GM21528 (cell line): ENCODE data around the gene CDC42BPA.
"Not testable (repeated sequence)": the region's sequence is repeated elsewhere in the genome, so short reads cannot be mapped to it uniquely, and the experiment has no call there.

Experiments used
- ATAC-seq: cut with Tn5 transposase; IDR thresholded peaks from one replicate; pipeline ENCODE4 v1.9.1; 2021; ENCODE audit warnings: mild to moderate bottlenecking, moderate library complexity; ENCODE audit not compliant: unreplicated experiment, low FRiP score

The CDC42BPA gene

GRCh38 chr1:226956942-226957713, 361.2 kb downstream of the CDC42BPA start:
- ATAC-seq, result no peak

GRCh38 chr1:226955857-226956256, 362.4 kb downstream of the CDC42BPA start:
- not testable (repeated sequence) for ATAC-seq

- no peak for ATAC-seq
Observed at GRCh38 chr1:226954777-226955176, 363.5 kb downstream of the CDC42BPA start.

DNA sequence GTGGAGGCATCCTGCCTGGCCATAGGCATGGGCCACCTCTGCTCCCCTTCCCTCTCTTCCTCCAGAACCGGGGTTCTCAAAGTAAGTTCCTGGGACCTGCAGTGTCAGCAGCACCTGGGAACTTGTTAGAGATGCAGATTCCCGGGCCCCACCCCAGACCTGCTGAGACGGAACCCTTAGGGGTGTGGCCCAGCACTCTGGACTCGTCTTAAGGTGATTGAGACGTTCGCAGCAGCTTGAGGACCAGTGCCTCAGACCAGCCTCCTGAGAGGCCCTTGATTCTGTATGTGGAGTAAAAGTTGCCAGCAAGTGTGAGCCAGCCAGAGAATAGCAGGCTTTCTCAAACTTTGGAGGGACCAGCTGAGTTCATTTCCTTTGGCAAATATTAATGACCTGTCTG, 364.0 kb downstream of the CDC42BPA start:
- ATAC-seq, result no peak

DNA sequence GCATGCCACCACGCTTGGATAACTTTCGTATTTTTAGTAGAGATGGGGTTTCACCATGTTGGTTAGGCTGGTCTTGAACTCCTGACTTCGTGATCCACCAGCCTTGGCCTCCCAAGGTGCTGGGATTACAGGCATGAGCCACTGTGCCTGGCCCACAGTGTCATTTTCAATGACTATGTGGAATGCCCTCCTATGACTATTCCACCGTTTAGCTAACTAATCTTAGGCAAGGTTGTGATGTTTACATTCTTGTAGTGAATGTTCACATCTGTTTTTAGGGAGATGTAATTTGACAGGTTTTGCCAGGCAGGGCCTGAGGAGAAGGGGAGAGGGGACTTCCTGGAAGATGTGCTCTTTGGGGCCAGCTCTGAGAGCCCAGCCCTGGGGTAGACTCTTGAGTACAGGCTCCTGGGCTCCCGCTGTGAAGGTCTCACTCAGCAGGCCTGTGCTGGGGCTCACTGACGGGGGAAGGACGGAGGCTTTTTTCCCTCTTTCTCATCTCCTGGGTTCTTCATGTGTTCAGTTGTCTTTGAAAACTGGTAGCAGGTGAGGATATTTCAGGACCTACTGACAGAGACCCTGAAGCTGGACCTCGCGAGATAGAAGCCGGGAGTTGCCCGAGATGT, 365.0 kb downstream of the CDC42BPA start:
- no peak for ATAC-seq

DNA sequence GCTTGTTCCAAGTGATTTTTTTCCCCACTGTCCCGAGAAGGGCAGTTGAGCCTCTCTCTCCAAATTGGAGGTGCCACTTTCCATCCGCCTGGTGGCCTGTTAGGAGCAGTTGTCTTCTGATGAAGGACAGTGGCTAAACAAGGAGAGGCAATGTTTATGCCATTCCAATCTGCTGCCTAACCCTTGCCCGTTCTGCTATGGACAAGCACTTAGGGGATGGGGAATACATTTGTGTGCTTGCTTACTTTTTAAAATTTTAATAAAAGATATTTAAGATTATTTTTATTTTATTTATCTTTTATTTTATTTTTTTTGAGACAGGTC, 366.2 kb downstream of the CDC42BPA start:
- no peak for ATAC-seq

DNA sequence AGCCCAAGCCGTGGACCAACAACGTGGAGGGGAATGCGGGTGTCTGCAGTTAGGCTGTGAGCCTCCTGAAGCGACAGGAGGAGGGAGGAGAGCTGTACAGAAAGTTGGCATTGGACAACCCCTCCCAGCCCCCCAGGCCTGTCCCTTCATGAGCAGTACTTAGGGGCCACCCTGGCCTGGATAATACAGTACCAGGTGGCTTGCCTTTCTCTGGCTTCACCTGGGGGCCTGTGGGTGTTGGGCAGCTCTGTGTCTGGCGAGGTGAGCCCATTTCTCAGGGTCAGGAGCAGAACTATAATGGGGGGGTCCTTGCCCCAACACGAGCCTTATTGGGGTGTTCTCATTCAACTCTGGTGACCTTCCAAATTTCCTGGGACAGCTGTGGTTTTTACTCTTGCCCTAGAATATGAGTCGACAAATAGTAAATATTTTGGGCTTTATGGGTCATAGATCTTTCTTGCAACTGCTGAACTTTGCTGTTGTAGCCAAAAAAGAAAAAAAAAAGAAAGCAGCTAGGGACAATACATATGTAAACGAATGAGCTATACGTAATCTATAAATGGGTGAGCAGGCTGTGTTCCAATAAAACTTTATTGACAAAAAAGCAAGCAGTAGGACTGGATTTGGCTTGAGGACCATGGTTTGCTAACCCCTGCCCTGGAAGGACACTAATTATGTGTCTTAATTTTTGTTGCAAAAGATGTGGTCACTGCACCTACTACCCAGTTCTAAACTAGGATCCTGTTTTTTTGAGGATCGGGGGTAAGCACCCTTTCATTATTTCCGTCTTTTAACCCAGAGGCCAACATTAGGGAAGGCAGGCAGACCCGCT, 366.8 kb downstream of the CDC42BPA start:
- no peak for ATAC-seq

DNA sequence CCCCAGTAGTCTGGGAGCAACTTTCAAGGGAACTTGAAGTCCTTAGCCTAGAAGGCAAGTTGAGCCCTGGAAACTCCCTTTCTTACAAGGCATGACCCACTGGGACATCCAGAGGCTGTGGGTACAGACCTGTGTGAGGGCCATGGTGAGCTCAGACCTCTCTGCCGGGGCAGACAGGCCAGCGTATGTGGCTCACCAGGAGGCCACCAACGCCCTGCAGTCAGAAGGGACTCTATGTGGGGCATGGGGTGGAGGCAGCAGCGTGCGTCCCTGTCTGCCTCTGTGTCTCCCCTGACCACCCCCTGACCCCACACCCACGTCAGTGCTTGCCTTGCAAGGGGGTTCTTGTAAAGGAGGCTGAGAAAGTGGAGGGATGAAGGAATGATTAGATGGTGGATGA, 367.4 kb downstream of the CDC42BPA start:
- no peak for ATAC-seq

GRCh38 chr1:226950316-226950715, 368.0 kb downstream of the CDC42BPA start:
- ATAC-seq, result no peak

DNA sequence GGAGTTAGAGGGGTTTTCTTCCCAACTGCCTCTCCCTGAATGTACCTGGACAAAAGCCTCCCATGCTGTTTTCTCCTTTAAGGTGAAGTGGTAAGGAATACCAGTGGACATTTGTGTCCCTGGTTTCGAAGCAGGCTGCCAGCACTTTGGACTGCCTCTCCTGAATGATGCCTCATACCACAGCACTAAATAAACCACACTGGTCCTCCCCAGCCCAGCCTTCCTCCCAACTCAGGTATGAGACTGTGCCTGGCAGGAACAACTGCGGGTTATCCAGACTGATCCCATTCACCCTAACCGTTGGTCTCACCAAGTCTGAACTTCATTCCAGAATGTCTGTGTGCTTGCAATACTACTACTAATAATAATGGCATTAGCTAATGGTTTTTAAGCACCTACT, 368.9 kb downstream of the CDC42BPA start:
- no peak for ATAC-seq

DNA sequence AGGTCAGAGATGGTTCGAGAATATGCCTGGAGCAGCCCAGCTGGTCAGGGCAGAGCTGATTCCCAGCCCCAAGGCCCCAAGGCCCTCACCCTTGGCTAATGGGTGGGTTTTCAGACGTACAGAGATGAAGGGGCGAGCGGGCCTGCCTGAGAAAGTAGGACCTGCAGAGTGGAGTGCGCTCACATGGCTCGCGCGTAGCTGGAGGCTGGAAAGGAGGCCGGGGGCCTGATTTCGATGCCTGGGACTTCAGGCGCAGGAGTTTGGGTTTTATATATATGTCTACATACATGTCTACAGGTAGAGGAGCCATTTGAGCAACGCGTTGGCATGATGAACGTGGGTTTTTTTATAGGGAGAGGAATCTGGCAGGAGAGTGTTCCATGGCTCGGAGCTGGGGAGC, 369.3 kb downstream of the CDC42BPA start:
- no peak for ATAC-seq

DNA sequence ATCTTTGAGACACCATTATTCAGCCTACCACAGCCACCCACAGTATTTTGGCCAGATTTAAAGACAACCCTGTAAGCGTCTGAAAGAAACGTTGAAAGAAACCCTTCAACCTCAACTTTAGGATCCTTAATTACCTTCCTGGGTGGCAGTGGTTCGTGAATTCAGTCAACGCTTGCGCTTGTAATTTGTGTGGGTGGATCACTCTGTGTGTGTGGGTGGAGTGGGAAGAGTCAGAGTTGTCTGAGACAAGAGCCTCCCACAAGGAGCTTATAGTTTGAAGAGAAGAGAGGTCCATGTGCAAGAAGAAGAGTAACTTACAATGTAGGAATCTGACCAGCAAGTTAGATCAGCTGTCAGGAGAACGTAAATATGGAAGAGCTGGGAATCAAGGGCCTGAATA, 369.8 kb downstream of the CDC42BPA start:
- no peak for ATAC-seq

DNA sequence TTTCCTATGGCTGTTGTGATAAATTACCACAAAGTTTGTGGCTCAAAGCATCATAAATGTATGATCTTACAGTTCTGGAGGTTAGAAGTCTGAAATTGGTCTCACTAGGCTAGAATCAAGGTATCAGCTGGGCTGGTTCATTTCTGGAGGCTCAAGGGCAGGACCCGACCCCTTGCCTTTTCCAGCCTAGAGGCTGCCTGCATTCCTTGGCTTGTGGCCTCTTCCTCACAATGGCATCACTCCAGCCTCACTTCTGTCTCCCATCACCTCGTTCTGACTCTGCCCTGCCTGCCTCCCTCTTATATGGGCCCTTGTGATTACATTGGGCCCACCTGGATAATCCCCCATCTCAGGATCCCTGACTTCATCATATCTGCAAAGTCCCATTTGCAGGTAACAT, 370.2 kb downstream of the CDC42BPA start:
- no peak for ATAC-seq

DNA sequence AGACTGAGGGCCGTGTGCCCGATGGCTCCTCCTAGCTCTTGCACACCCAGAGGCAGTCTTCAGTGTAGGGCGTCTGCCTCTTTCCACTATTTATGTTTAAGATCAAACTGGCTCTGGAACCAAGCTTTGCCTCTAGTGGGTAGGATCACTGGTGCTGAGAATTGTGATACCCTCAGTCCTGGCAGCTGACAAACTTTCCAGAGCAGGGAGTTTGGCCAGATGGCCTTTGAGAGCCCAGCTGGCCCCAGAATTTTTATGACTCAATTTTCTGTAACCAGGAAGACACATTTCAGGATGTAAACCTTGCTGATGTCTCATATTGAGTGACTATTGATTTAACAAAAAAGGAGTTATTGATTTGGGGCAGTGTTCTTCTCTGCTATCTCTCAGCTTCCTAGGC, 371.5 kb downstream of the CDC42BPA start:
- no peak for ATAC-seq

GRCh38 chr1:226946285-226946684, 372.0 kb downstream of the CDC42BPA start:
- no peak for ATAC-seq

DNA sequence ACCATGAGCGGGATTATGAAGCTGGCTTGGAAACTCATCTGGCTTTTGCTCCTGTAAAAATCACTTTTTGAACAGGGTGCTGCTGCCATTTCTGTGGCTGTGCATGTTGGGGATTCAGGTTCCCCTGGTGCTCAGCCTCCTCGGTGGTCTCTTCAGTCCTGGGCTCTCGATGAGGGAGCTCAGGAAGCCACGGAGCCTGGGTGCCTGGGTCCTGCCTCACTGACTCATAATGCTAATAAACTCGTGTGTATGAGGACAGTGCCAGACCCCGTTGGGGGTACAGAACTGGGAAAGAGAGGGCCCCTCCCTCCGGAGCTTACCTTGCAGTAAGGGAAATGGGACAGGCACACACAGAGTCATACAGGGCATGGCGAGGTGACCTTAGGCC, 372.4 kb downstream of the CDC42BPA start:
- no peak for ATAC-seq

- no peak for ATAC-seq
Observed at GRCh38 chr1:226945106-226945857, 373.0 kb downstream of the CDC42BPA start.

DNA sequence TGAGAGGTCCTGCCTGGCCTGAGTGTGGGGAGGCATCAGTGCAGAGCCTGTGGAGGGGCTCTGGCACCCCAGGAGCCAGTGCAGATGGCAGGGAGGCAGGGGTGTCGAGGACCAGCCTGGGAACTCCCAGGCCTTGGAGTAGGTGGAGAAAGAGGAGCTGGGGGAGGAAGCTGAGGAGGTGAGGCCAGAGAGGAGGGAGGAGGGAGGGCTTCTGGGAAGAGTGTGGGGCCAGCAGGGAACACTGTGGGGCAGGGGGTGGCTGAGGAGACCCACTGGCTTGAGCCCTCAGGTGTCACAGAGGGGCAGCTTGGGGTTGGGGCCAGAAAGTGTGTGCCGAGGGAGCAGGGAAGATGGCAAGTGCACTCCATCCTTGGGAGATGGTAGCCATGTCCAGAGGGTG, 374.4 kb downstream of the CDC42BPA start:
- ATAC-seq, result no peak

DNA sequence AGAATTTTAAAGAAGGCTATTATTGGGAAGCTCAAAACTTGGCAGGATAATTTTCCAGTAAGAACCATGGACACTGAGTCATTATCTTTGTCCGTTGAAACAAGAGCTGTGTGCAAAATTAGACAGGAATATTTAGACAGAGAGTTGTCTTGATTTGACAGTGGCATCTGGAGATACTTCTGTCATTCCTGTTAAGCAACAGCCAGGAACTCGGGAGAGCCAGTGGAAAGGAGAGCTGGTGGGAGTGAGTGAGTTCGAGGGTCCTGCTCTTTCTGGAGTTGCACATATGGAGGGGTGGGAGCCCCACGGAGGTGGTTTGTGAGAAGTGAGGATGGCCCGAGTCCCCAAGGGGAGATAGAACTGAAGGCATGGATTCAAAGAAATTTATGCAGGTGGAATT, 375.1 kb downstream of the CDC42BPA start:
- no peak for ATAC-seq

DNA sequence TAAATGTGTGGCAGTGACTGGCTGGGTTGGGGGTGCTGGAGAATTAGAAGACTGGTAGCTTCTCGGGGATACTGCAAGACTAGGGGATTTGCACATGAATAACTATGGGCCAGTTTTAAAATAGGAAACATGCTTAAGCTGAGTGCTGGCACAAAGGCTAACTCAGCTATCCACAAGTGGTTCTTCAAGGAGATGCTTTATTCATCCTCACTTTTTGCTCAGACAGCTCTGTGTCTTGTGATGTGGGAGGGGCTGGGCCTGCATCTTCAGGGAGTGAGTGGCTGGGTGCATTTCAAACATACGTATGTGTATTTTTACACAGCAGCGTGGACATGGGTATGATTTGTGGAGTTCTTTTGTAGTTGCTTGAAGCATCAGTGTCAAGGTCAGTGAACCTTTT, 375.9 kb downstream of the CDC42BPA start:
- no peak for ATAC-seq

GRCh38 chr1:226940806-226941067, 377.6 kb downstream of the CDC42BPA start:
- ATAC-seq, result no peak
